ENCODE results near the gene PTGER3.

Gene PTGER3

DNA sequence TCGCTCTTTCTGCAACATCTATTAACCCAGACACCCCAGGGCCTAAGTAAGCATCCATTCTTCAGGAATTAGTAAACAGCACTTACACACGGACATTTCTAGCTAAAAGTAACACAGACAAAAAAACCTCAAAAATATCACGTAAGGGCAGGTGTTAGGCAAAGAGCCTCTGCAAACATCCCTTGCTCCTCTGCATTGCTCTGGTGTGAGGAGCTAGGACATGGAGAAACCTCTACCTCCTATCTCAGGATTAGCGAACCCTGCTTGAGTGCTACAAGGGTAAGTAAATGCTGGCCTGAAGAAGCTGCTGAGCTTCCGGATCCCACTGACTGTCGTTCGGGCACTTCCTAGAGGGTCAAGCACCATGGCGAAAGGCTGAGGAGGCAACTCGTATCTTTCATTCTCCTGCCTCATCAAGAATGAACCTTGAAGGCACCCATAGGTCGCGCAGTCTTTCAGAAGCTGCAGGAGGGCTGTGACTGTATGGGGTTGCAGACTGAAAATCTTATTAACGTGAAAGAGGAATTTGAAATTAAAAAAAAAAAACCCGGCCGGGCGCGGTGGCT lies 2.1 kb downstream of the PTGER3 start:
- Histone ChIP-seq H3K27ac (ENCODE audit: poor library complexity, severe bottlenecking) (no peak overlapping the region), H3K9me3 (ENCODE audit: severe bottlenecking) (no peaks in the 10 kb centered on the region), H3K27me3 (ENCODE audit: insufficient read depth, poor library complexity, severe bottlenecking) (peaks cover 70% of the 10 kb centered on the region), H3K4me1 (ENCODE audit: insufficient read depth, poor library complexity, severe bottlenecking) (no peaks in the 10 kb centered on the region), H3K36me3 (ENCODE audit: low read depth) (no peaks in the 10 kb centered on the region), H3K4me3 (ENCODE audit: severe bottlenecking) (no peak overlapping the region)
- no peak for DNase-seq (ENCODE audit: low spot score)
- TF ChIP-seq, protein P1, sequence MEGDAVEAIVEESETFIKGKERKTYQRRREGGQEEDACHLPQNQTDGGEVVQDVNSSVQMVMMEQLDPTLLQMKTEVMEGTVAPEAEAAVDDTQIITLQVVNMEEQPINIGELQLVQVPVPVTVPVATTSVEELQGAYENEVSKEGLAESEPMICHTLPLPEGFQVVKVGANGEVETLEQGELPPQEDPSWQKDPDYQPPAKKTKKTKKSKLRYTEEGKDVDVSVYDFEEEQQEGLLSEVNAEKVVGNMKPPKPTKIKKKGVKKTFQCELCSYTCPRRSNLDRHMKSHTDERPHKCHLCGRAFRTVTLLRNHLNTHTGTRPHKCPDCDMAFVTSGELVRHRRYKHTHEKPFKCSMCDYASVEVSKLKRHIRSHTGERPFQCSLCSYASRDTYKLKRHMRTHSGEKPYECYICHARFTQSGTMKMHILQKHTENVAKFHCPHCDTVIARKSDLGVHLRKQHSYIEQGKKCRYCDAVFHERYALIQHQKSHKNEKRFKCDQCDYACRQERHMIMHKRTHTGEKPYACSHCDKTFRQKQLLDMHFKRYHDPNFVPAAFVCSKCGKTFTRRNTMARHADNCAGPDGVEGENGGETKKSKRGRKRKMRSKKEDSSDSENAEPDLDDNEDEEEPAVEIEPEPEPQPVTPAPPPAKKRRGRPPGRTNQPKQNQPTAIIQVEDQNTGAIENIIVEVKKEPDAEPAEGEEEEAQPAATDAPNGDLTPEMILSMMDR (IDR thresholded peaks at IDR 0.05; ENCODE audit: poor library complexity, severe bottlenecking): no peak
- ATAC-seq (ENCODE audit: low read depth): no peak

DNA sequence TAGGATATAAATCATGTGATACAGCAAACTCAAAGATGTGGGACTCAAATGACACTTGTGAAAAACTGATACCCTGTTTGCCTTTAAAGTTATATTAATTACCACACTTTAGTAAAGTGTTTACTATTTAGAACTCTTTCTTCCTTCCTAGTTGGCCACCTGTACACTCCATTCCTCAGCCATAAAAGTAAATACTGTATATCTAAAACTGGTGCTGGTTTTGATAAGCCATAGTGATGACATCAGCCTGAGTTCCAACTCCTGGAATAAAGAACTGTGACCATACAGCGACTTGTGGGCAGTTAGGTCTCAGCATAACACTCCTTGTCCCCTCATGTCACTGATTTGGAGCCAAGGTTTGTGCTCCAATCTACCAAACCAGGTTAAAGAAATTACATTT lies 2.8 kb downstream of the PTGER3 start:
- peaks cover 69% of the 10 kb centered on the region for H3K27me3 ChIP-seq (ENCODE audit: insufficient read depth, poor library complexity, severe bottlenecking)
- no peak for ATAC-seq (ENCODE audit: low read depth)

DNA sequence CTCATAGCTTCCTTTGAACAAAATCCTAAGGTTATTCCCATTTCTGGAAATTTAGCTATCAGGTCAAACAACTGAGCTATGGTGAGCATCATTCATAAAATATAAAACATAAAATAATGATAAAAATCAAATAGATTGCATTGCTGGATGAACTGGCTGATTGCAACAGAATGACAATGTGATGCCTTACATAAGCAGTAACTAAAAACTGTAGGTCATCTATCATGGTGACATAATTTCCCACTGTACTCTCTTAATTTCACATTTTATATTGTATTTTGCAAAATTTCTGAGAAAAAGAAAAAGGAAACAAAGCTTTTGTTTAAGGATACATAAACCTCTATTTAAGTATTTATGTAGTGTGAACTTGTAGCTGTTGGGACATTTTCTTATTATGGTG lies 4.6 kb downstream of the PTGER3 start:
- no peak for ATAC-seq (ENCODE audit: low read depth)
- no peak overlapping the region for H3K4me3 ChIP-seq (ENCODE audit: severe bottlenecking)
- TF ChIP-seq, protein P1 (IDR thresholded peaks at IDR 0.05; ENCODE audit: poor library complexity, severe bottlenecking): no peak
- no peak for DNase-seq (ENCODE audit: low spot score)
- H3K27ac ChIP-seq (ENCODE audit: poor library complexity, severe bottlenecking): no peak overlapping the region
- H3K4me1 ChIP-seq (ENCODE audit: insufficient read depth, poor library complexity, severe bottlenecking): no peaks in the 10 kb centered on the region
- H3K27me3 ChIP-seq (ENCODE audit: insufficient read depth, poor library complexity, severe bottlenecking): peaks cover 55% of the 10 kb centered on the region
- no peaks in the 10 kb centered on the region for H3K36me3 ChIP-seq (ENCODE audit: low read depth)
- no peaks in the 10 kb centered on the region for H3K9me3 ChIP-seq (ENCODE audit: severe bottlenecking)

More for the DNA sequence above, 2.8 kb downstream of the PTGER3 start:
- Histone ChIP-seq H3K4me1 (ENCODE audit: insufficient read depth, poor library complexity, severe bottlenecking) (no peaks in the 10 kb centered on the region), H3K4me3 (ENCODE audit: severe bottlenecking) (no peak overlapping the region), H3K36me3 (ENCODE audit: low read depth) (no peaks in the 10 kb centered on the region), H3K27ac (ENCODE audit: poor library complexity, severe bottlenecking) (no peak overlapping the region), H3K9me3 (ENCODE audit: severe bottlenecking) (no peaks in the 10 kb centered on the region)
- no peak for DNase-seq (ENCODE audit: low spot score)
- TF ChIP-seq, protein P1 (IDR thresholded peaks at IDR 0.05; ENCODE audit: poor library complexity, severe bottlenecking): no peak

DNA sequence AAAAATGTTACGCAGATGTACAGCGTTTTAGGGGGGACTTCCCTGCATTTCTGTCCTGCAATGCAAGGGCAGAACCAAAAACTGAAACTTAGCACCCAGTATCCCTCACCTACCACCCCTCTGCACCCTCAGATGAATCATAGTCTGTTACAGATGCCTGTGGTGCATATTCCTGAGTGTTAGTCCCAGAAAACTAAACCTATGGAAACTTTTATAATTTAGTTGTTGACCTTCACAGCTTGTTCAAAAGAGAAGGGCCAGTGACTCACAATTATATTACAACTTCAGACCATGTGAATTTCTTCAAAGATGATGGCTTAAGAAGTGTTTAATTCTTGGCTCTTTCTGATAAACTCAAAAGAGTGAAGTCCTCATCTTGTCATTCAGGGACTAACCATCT lies 5.8 kb downstream of the PTGER3 start:
- DNase-seq (ENCODE audit: low spot score): no peak
- no peak for ATAC-seq (ENCODE audit: low read depth)
- Histone ChIP-seq H3K4me3 (ENCODE audit: severe bottlenecking) (no peak overlapping the region), H3K36me3 (ENCODE audit: low read depth) (no peaks in the 10 kb centered on the region), H3K27me3 (ENCODE audit: insufficient read depth, poor library complexity, severe bottlenecking) (peaks cover 43% of the 10 kb centered on the region), H3K4me1 (ENCODE audit: insufficient read depth, poor library complexity, severe bottlenecking) (no peaks in the 10 kb centered on the region), H3K9me3 (ENCODE audit: severe bottlenecking) (no peaks in the 10 kb centered on the region), H3K27ac (ENCODE audit: poor library complexity, severe bottlenecking) (no peak overlapping the region)
- TF ChIP-seq, protein P1 (IDR thresholded peaks at IDR 0.05; ENCODE audit: poor library complexity, severe bottlenecking): no peak

DNA sequence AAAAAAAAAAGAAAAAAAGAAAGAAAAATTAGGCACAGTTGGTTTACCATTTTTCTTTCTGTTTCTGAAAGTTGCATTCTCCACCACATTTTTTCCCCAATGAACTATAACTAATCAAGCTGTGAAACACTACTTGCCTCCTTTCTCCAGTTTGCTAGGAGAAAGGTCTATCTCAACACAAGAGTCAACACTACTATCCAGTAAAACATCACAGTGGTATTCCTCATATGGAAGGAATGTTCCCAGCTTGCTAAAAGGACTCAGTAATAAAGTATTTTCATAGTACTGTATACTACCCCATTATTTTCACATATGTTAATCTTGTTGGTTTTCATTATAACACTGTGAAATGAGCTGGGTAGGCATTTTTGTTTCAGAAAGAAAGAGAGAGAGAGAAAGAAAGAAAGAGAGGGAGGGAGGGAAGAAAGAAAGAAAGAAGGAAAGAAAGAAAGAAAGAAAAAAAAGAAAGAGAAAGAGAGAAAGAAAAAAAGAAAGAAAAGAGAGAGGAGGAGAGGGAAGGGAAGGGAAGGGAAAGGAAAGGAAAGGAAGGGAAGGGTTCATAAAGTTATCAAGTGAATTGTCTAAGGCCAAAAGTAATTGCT lies 7.9 kb downstream of the PTGER3 start:
- peaks cover 22% of the 10 kb centered on the region for H3K27me3 ChIP-seq (ENCODE audit: insufficient read depth, poor library complexity, severe bottlenecking)
- TF ChIP-seq, protein P1 (IDR thresholded peaks at IDR 0.05; ENCODE audit: poor library complexity, severe bottlenecking): no peak
- no peaks in the 10 kb centered on the region for H3K36me3 ChIP-seq (ENCODE audit: low read depth)
- DNase-seq (ENCODE audit: low spot score) (no peak), ATAC-seq (ENCODE audit: low read depth) (no peak)
- H3K4me3 ChIP-seq (ENCODE audit: severe bottlenecking): no peak overlapping the region
- no peaks in the 10 kb centered on the region for H3K4me1 ChIP-seq (ENCODE audit: insufficient read depth, poor library complexity, severe bottlenecking)
- H3K27ac ChIP-seq (ENCODE audit: poor library complexity, severe bottlenecking): no peak overlapping the region
- no peaks in the 10 kb centered on the region for H3K9me3 ChIP-seq (ENCODE audit: severe bottlenecking)

Measured in RWPE2 (cell line).